Measurements from ENCODE around the gene LRRC10B. TPM values are rescaled to one million over a fixed set of nuclear protein-coding genes. Genes with fewer than 3 reads are reported as not detected.

LRRC10B gene
- total RNA-seq, 4 donors from 2014 or later = 0.22 to 3.0 (median 0.66) TPM

DNA sequence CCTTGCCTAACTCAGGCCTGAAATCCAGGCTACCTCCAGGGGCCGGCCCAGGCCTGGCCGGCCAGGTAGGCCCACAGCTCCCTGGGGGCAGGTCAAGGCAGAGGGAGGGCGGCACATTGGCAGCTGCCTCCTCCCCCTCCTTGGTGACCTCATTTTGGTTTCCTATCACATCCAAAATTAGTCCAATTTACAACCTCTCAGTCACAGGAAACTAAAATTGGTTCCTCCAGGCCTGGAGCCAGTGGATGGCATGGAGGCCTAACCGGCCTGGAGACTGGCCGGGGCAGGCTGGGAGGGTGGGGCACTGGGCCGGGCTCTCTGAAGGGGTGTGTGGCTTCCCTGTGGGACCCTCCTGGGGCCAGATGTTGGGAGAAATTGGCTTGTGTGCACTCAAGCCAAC lies 35.9 kb downstream of the LRRC10B start:
- no peaks in the 10 kb centered on the region for H3K27me3 ChIP-seq

DNA sequence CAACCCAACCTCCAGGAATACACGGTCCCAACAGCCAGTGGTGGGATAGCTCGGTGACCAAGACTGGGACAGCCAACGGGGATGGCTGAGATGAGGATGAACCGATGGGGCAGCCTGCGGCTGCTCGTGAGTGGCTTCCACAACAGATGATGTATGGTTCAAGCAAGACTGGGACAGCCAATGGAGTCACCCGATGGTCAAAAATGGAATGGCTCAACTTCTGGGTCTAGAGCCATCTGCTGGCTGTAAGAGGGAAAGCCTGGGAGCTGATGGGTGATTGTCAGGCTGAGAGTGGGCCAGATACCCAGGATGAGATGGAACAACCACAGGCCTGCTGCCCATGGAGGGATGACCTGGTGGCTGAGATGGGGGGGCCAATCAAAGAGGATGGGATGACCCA lies 36.8 kb downstream of the LRRC10B start:
- DNase-seq = no peak
- Histone ChIP-seq H3K27me3 (no peaks in the 10 kb centered on the region), H3K27ac (no peak overlapping the region), H3K9me3 (no peaks in the 10 kb centered on the region), H3K36me3 (no peaks in the 10 kb centered on the region), H3K4me3 (replicated peaks in 1 of 3) (no peak overlapping the region), H3K4me1 (peaks cover 8 to 25% of the 10 kb centered on the region in 2 donors)
- intact Hi-C loops (cut with DNase I) = no loop called here
- TF ChIP-seq, protein P1, sequence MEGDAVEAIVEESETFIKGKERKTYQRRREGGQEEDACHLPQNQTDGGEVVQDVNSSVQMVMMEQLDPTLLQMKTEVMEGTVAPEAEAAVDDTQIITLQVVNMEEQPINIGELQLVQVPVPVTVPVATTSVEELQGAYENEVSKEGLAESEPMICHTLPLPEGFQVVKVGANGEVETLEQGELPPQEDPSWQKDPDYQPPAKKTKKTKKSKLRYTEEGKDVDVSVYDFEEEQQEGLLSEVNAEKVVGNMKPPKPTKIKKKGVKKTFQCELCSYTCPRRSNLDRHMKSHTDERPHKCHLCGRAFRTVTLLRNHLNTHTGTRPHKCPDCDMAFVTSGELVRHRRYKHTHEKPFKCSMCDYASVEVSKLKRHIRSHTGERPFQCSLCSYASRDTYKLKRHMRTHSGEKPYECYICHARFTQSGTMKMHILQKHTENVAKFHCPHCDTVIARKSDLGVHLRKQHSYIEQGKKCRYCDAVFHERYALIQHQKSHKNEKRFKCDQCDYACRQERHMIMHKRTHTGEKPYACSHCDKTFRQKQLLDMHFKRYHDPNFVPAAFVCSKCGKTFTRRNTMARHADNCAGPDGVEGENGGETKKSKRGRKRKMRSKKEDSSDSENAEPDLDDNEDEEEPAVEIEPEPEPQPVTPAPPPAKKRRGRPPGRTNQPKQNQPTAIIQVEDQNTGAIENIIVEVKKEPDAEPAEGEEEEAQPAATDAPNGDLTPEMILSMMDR (IDR thresholded peaks at IDR 0.05) = peak in 2 of 6 experiments; percentile 15 to 23
- TF ChIP-seq POLR2A (IDR thresholded peaks at IDR 0.05) = no peak
- WGBS, 2 donors = 97 to 100% methylated on average over 7 of the region's 7 CpGs

More for the DNA sequence above, 35.9 kb downstream of the LRRC10B start:
- Histone ChIP-seq H3K4me1 (peaks cover 8 to 22% of the 10 kb centered on the region in 2 donors), H3K4me3 (replicated peaks in 1 of 3) (no peak overlapping the region), H3K27ac (no peak overlapping the region), H3K36me3 (no peaks in the 10 kb centered on the region), H3K9me3 (no peaks in the 10 kb centered on the region)
- intact Hi-C loops (cut with DNase I) = no loop called here
- 93 to 95% methylated on average over 6 of the region's 6 CpGs for WGBS, 2 donors
- TF ChIP-seq POLR2A (IDR thresholded peaks at IDR 0.05) = no peak
- TF ChIP-seq, protein P1 (IDR thresholded peaks at IDR 0.05) = no peak
- DNase-seq = no peak

DNA sequence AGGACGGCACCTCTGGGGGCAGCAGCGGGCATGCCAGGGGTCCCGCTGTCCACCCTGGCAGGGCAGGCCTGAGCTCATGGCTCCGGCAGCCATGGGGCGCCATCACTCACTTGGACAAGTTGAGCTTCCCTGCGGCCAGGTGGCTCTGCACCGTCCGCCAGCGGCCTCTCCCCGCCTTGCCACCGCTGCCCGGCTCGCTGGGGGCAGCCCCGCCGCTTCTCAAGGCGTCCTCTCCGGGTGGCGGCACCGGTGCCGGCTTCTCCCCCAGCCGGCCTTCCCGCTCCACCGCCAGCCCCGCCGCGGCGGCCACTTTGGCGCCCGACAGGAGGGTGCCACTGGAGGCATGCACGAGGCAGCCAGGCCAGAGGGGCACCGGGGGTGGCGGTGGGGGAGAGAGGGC lies 37.4 kb downstream of the LRRC10B start:
- WGBS, 2 donors = 94% methylated on average over 26 of the region's 32 CpGs
- H3K9me3 ChIP-seq = no peaks in the 10 kb centered on the region
- H3K36me3 ChIP-seq = no peaks in the 10 kb centered on the region
- intact Hi-C loops (cut with DNase I) = no loop called here
- H3K27ac ChIP-seq = no peak overlapping the region
- no peak for DNase-seq
- H3K4me1 ChIP-seq = peaks cover 8 to 31% of the 10 kb centered on the region in 2 donors
- TF ChIP-seq, protein P1 (IDR thresholded peaks at IDR 0.05) = no peak
- no peak for TF ChIP-seq POLR2A (IDR thresholded peaks at IDR 0.05)
- no peak overlapping the region for H3K4me3 ChIP-seq (replicated peaks in 1 of 3)
- no peaks in the 10 kb centered on the region for H3K27me3 ChIP-seq

DNA sequence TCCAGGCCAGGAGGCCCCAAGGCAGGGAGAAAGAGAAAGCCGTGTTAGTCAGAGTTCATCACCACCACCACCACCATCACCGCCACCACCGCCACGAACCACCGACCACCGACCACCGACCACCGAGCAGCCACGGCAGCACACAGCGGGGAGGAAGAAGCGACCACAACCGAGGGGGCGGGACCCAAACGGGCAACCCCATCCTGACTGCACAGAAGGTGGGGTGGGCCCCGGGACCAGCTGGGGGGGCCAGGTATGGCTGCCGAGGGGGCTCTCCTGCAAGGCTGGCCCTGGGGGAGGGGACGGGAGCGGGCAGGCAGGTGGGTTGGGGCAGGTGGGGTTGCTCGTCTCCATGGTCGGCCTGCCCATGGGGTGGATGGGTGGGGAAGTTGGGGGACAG lies 38.1 kb downstream of the LRRC10B start:
- peaks cover 5 to 35% of the 10 kb centered on the region in 2 donors for H3K4me1 ChIP-seq
- no peak overlapping the region for H3K4me3 ChIP-seq (replicated peaks in 1 of 3)
- intact Hi-C loops (cut with DNase I) = no loop called here
- no peak overlapping the region for H3K27ac ChIP-seq
- no peaks in the 10 kb centered on the region for H3K27me3 ChIP-seq
- no peaks in the 10 kb centered on the region for H3K36me3 ChIP-seq
- no peaks in the 10 kb centered on the region for H3K9me3 ChIP-seq
- 64 to 78% methylated on average over 20 of the region's 20 CpGs for WGBS, 2 donors
- no peak for TF ChIP-seq POLR2A (IDR thresholded peaks at IDR 0.05)
- TF ChIP-seq, protein P1 (IDR thresholded peaks at IDR 0.05) = no peak
- DNase-seq = no peak

DNA sequence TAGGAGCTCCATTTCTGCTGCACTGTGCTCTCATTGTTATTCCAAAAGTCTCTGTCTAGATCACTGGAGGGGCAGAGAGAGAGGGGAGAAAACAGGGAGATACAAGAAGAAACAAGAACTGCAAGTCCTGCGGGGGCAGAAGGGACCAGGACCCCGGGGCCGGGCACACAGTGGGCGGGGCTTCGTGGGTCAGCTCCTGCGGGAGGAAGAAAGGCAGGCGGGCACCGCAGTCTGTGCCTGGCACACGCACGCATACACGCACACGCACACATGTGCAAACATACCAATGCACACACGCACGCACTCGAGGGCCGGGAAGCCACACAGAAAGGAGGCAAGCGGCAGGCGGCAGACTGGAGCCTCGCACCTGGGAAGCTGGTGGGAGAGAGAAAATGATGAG lies 38.7 kb downstream of the LRRC10B start:
- intact Hi-C loops (cut with DNase I) = no loop called here
- no peak overlapping the region for H3K4me3 ChIP-seq (replicated peaks in 1 of 3)
- 73 to 79% methylated on average over 19 of the region's 19 CpGs for WGBS, 2 donors
- no peak for TF ChIP-seq POLR2A (IDR thresholded peaks at IDR 0.05)
- TF ChIP-seq, protein P1 (IDR thresholded peaks at IDR 0.05) = no peak
- DNase-seq = no peak
- H3K27ac ChIP-seq = no peak overlapping the region
- H3K9me3 ChIP-seq = no peaks in the 10 kb centered on the region
- H3K36me3 ChIP-seq = no peaks in the 10 kb centered on the region
- H3K27me3 ChIP-seq = no peaks in the 10 kb centered on the region
- peaks cover 5 to 35% of the 10 kb centered on the region in 2 donors for H3K4me1 ChIP-seq

All from thyroid gland (tissue), 4 donors.